Measurements from ENCODE around the gene TEC. TPM values are rescaled to one million over a fixed set of nuclear protein-coding genes. Genes with fewer than 3 reads are reported as not detected.

The TEC gene
- total and polyA plus RNA-seq, 9 of the 15 experiments (the other 6 are each of a cell fraction or from before 2014, with no cell fraction given), result 5.3 to 14.7 (median 8.8) TPM

- Histone ChIP-seq H4K20me1 (replicated peaks; ENCODE audit: control insufficient read depth, insufficient read depth, low read length) (no peaks in the 10 kb centered on the region), H3K9me1 (ENCODE audit: control insufficient read depth, insufficient read depth, low read length) (no peaks in the 10 kb centered on the region), H3K79me2 (ENCODE audit: control insufficient read depth, insufficient read depth, low read length) (peaks cover 98% of the 10 kb centered on the region), H3K4me3 (no peak overlapping the region), H3K4me1 (replicated peaks in 1 of 2; ENCODE audit: control insufficient read depth in 2 of 2, insufficient read depth in 2 of 2, low read length in 2 of 2) (peaks cover 14 to 54% of the 10 kb centered on the region in 2 experiments), H3K36me3 (ENCODE audit: control insufficient read depth, insufficient read depth, low read length) (0 out of 3 replicates have a peak, but pooled peaks cover 4% of the 10 kb centered on the region), H2AFZ (ENCODE audit: low read depth, low read length) (no peak overlapping the region), H3K9ac (ENCODE audit: insufficient read depth in 1 of 2, low read depth in 2 of 2, low read length in 2 of 2) (no peak overlapping the region), H3K27ac (ENCODE audit: extremely low read depth, low read depth, low read length) (no peak overlapping the region), H3K9me3 (replicated peaks; ENCODE audit: control insufficient read depth, insufficient read depth, low read depth, low read length) (no peaks in the 10 kb centered on the region; the same call in 1 of the 2 replicates), H3K27me3 (ENCODE audit: control insufficient read depth in 2 of 2, insufficient read depth in 2 of 2, low read length in 2 of 2) (no peaks in the 10 kb centered on the region), H3K4me2 (ENCODE audit: insufficient read depth, low read length) (no peak overlapping the region)
- FAIRE-seq (no peak), ATAC-seq (no peak), DNase-seq (ENCODE audit: extremely low read depth in 1 of 4, low spot score in 3 of 4) (no peak)
- in situ Hi-C loops (cut with MboI) (no loop called here), intact Hi-C loops (cut with micrococcal nuclease) (no loop called here)
- BruUV-seq (replicated peaks), result no TSS peak
- 92% methylated on average over 2 of the region's 2 CpGs for WGBS (ENCODE audit: insufficient coverage, low coverage, missing lambda C conversion rate)
- TF ChIP-seq ZNF395 (CRISPR knock-in tag; IDR thresholded peaks at IDR 0.05), result no peak
- TF ChIP-seq HMBOX1 (IDR thresholded peaks at IDR 0.05), result peak; percentile 63
- TF ChIP-seq FOS (IDR thresholded peaks at IDR 0.05; ENCODE audit: extremely low read depth, insufficient read length), result no peak
- no peak for TF ChIP-seq MITF (IDR thresholded peaks at IDR 0.05)
- ChIA-PET POLR2A (interaction anchor here (1.5 kb wide), 1 partner anchor 15 kb away, joined by 4 read pairs; no protein-coding TSS in a partner anchor), CTCF (ENCODE audit: low intra/inter-chr PET ratio) (no interaction called here)
Observed at GRCh38 chr4:48250980-48251379, 18.7 kb downstream of the TEC start.

All from K562 (cell line).